IMR-90 (cell line): Measurements from ENCODE around the gene MRPL10. TPM values are rescaled to one million over a fixed set of nuclear protein-coding genes. Genes with fewer than 3 reads are reported as not detected.

Source experiments
- ATAC-seq: fragments of 200-7000 bp; cut with Tn5 transposase; 2 replicates; pipeline ENCODE4 v1.9.1; 2020; ENCODE audit warnings: low read depth, mild to moderate bottlenecking, moderate library complexity
- BruUV-seq: library from RNA; stranded (reverse); fragments of 400-500 nt; replicated peaks from 2 replicates; lab custom pipeline; 2021; lab: Mats Ljungman, UMichigan
- CTCF ChIA-PET: fragments of 300-600 bp; formaldehyde crosslinking; extraction: SDS; loops from one replicate; lab custom pipeline; 2021; ENCODE audit warnings: antibody characterized with exemption; lab: Yijun Ruan, JAX
- POLR2A ChIA-PET: fragments of 300-600 bp; sonication (Branson Sonifier 250); formaldehyde crosslinking; loops from one replicate; lab custom pipeline; 2022; ENCODE audit warnings: antibody characterized with exemption; ENCODE audit not compliant: unreplicated experiment; lab: Charles Lee
- DNase-seq: peaks from one replicate; pipeline ENCODE4 v3.0.0; 2013
- H2AFZ ChIP-seq: replicated peaks from 2 replicates; pipeline ENCODE3; 2013; ENCODE audit warnings: low read length, mild to moderate bottlenecking; ENCODE audit not compliant: poor library complexity
- H2AK5ac ChIP-seq: 2 replicates; pipeline ENCODE4 v1.6.1; 2013; ENCODE audit warnings: low read depth, low read length, inconsistent platforms
- H2AK9ac ChIP-seq: replicated peaks from 2 replicates; pipeline ENCODE3; 2013; ENCODE audit warnings: mild to moderate bottlenecking, low read depth, low read length, moderate library complexity; ENCODE audit not compliant: poor library complexity
- H2BK120ac ChIP-seq: 2 replicates; pipeline ENCODE4 v1.6.1; 2013; ENCODE audit warnings: low read depth, low read length, inconsistent platforms
- H2BK15ac ChIP-seq: 3 replicates; pipeline ENCODE4 v1.6.1; 2013; ENCODE audit warnings: low read depth, low read length, inconsistent platforms
- H2BK20ac ChIP-seq: 2 replicates; pipeline ENCODE4 v1.6.1; 2013; ENCODE audit warnings: low read depth, mild to moderate bottlenecking, inconsistent platforms, low read length, moderate library complexity
- H2BK5ac ChIP-seq: 2 replicates; pipeline ENCODE4 v1.6.1; 2013; ENCODE audit warnings: mild to moderate bottlenecking, low read depth, low read length, inconsistent platforms; ENCODE audit not compliant: poor library complexity, severe bottlenecking
- H3K14ac ChIP-seq: replicated peaks from 2 replicates; pipeline ENCODE4 v1.6.1; 2013; ENCODE audit warnings: low read depth, low read length, inconsistent platforms
- H3K18ac ChIP-seq: 2 replicates; pipeline ENCODE4 v1.6.1; 2013; ENCODE audit warnings: low read depth, low read length, control low read depth
- H3K23ac ChIP-seq: 2 replicates; pipeline ENCODE4 v1.6.1; 2013; ENCODE audit warnings: low read depth, low read length, inconsistent platforms
- H3K27ac ChIP-seq: 2 replicates; pipeline ENCODE4 v1.5.1; 2013; ENCODE audit warnings: mild to moderate bottlenecking, control low read depth, low read length; ENCODE audit not compliant: insufficient read depth
- H3K27me3 ChIP-seq: 2 replicates; pipeline ENCODE4 v1.6.1; 2013; ENCODE audit warnings: low read length; ENCODE audit not compliant: control insufficient read depth, insufficient read depth
- H3K36me3 ChIP-seq: 2 replicates; pipeline ENCODE4 v1.6.1; 2013; ENCODE audit warnings: low read length, mixed read lengths; ENCODE audit not compliant: control insufficient read depth, insufficient read depth
- H3K4ac ChIP-seq: 2 replicates; pipeline ENCODE4 v1.6.1; 2013; ENCODE audit warnings: low read depth, low read length, inconsistent platforms
- H3K4me1 ChIP-seq: 2 replicates; pipeline ENCODE4 v1.6.1; 2013; ENCODE audit warnings: low read length, mixed read lengths; ENCODE audit not compliant: control insufficient read depth, insufficient read depth
- H3K4me2 ChIP-seq: 2 replicates; pipeline ENCODE4 v1.6.1; 2013; ENCODE audit warnings: low read depth, mild to moderate bottlenecking, control low read depth, low read length, moderate library complexity
- H3K4me3 ChIP-seq: 2 replicates; pipeline ENCODE4 v1.5.1; 2013; ENCODE audit warnings: low read depth, mild to moderate bottlenecking, control low read depth, low read length, moderate library complexity; ENCODE audit not compliant: insufficient read depth
- H3K56ac ChIP-seq: 2 replicates; pipeline ENCODE4 v1.6.1; 2013; ENCODE audit warnings: low read length, inconsistent platforms; ENCODE audit not compliant: insufficient read depth; ENCODE audit errors: extremely low read depth
- H3K79me1 ChIP-seq, 2 experiments: 2 replicates each; pipeline ENCODE4 v1.6.1; 2013; ENCODE audit warnings: low read length in 2 of 2, inconsistent platforms in 1 of 2, low read depth in 1 of 2
- H3K9ac ChIP-seq: 2 replicates; pipeline ENCODE4 v1.6.1; 2013; ENCODE audit warnings: low read depth, low read length, control low read depth
- H3K9me1 ChIP-seq: 2 replicates; pipeline ENCODE4 v1.6.1; 2013; ENCODE audit warnings: low read length, inconsistent platforms; ENCODE audit not compliant: insufficient read depth
- H3K9me3 ChIP-seq: 2 replicates; pipeline ENCODE4 v1.6.1; 2013; ENCODE audit warnings: low read length; ENCODE audit not compliant: control insufficient read depth, insufficient read depth
- H4K20me1 ChIP-seq: 2 replicates; pipeline ENCODE4 v1.6.1; 2013; ENCODE audit warnings: low read length, inconsistent platforms; ENCODE audit not compliant: insufficient read depth
- H4K5ac ChIP-seq: 2 replicates; pipeline ENCODE4 v1.6.1; 2013; ENCODE audit warnings: mild to moderate bottlenecking, low read depth, low read length, control low read depth
- H4K8ac ChIP-seq, 2 experiments: 2 replicates each; pipeline ENCODE4 v1.6.1; 2013; ENCODE audit warnings: low read depth in 2 of 2, low read length in 2 of 2, control low read depth in 1 of 2, inconsistent platforms in 1 of 2
- H4K91ac ChIP-seq: 2 replicates; pipeline ENCODE4 v1.6.1; 2013; ENCODE audit warnings: low read depth, low read length, inconsistent platforms; ENCODE audit not compliant: insufficient read depth
- BHLHE40 ChIP-seq: fragments of 150-350 bp; IDR thresholded peaks from 2 replicates; pipeline ENCODE4 v1.6.1; 2016; ENCODE audit warnings: mild to moderate bottlenecking, low read depth, low read length
- CEBPB ChIP-seq: IDR thresholded peaks from 2 replicates; pipeline ENCODE4 v1.6.1; 2012; ENCODE audit warnings: low read depth, low read length, improper control_type of control experiment
- CHD1 ChIP-seq: IDR thresholded peaks from 2 replicates; pipeline ENCODE4 v1.6.1; 2012; ENCODE audit warnings: low read depth, low read length, improper control_type of control experiment
- FOS ChIP-seq: fragments of 150-350 bp; IDR thresholded peaks from 2 replicates; pipeline ENCODE4 v1.6.1; 2016; ENCODE audit warnings: low read depth, low read length
- MAFK ChIP-seq: IDR thresholded peaks from 2 replicates; pipeline ENCODE4 v1.6.1; 2012; ENCODE audit warnings: low read depth, low read length, improper control_type of control experiment
- MAZ ChIP-seq: IDR thresholded peaks from 2 replicates; pipeline ENCODE4 v1.6.1; 2012; ENCODE audit warnings: low read depth, mild to moderate bottlenecking, low read length, improper control_type of control experiment, moderate library complexity, borderline replicate concordance
- MXI1 ChIP-seq: IDR thresholded peaks from 2 replicates; pipeline ENCODE4 v1.6.1; 2012; ENCODE audit warnings: low read depth, mild to moderate bottlenecking, low read length, moderate library complexity, borderline replicate concordance
- NFE2L2 ChIP-seq: fragments of 150-350 bp; IDR thresholded peaks from 2 replicates; pipeline ENCODE4 v1.6.1; 2016; ENCODE audit warnings: low read depth, mild to moderate bottlenecking, low read length
- POLR2A ChIP-seq: IDR thresholded peaks from 2 replicates; pipeline ENCODE4 v1.6.1; 2012; ENCODE audit warnings: mild to moderate bottlenecking, low read depth, low read length
- RAD21 ChIP-seq: IDR thresholded peaks from 2 replicates; pipeline ENCODE4 v1.6.1; 2012; ENCODE audit warnings: low read length, improper control_type of control experiment
- RCOR1 ChIP-seq: IDR thresholded peaks from 2 replicates; pipeline ENCODE4 v1.6.1; 2012; ENCODE audit warnings: mild to moderate bottlenecking, low read length, improper control_type of control experiment; ENCODE audit not compliant: insufficient replicate concordance
- RFX5 ChIP-seq: IDR thresholded peaks from 2 replicates; pipeline ENCODE4 v1.8.0; 2012; ENCODE audit warnings: low read depth, mild to moderate bottlenecking, low read length, moderate library complexity
- SMC3 ChIP-seq: fragments of 150-350 bp; IDR thresholded peaks from 2 replicates; pipeline ENCODE4 v1.6.1; 2016; ENCODE audit warnings: low read depth, mild to moderate bottlenecking, antibody characterized with exemption, low read length, moderate library complexity
- WGBS, 2 experiments: methylation state at CpG; one replicate each; pipeline versions ENCODE4 v1.1.5 to v1.1.7; 2013; ENCODE audit warnings: missing lambda C conversion rate in 2 of 2; ENCODE audit not compliant: insufficient read length in 1 of 2; ENCODE audit errors: extremely low coverage in 2 of 2; 5-methylcytosine and 5-hydroxymethylcytosine counted together
- dilution Hi-C: fragments of 300-500 bp; cut with HindIII; formaldehyde crosslinking; loops from one replicate; pipeline ENCODE4 v1.14.3; 2018; ENCODE audit warnings: low sequenced_read_pairs; ENCODE audit not compliant: unreplicated experiment
- in situ Hi-C: fragments of 300-500 bp; cut with MboI; formaldehyde crosslinking; loops from 3 replicates; pipeline ENCODE4 v1.14.3; 2019; ENCODE audit warnings: low sequenced_read_pairs, inconsistent platforms, mixed read lengths
- intact Hi-C: fragments of 100-400 bp; cut with micrococcal nuclease; formaldehyde crosslinking; loops from 2 replicates; pipeline ENCODE4 v1.10.0; 2022
- polyA plus RNA-seq, 3 experiments: library from polyadenylated mRNA; depleted of rRNA; stranded (reverse); fragments of >200 nt; gene quantifications; 2 replicates each; pipeline ENCODE4 v1.2.3, GENCODE V29; 2012; ENCODE audit warnings: low replicate concordance in 1 of 3
- total RNA-seq: library from RNA; depleted of rRNA; stranded (reverse); fragments of >200 nt; gene quantifications from 2 replicates; pipeline ENCODE4 v1.2.3, GENCODE V29; 2012
- TF ChIP-seq, protein P1 (sequence below): fragments of 150-350 bp; IDR thresholded peaks from 2 replicates; pipeline ENCODE4 v1.6.1; 2016; ENCODE audit warnings: low read depth, mild to moderate bottlenecking, low read length, moderate library complexity, borderline replicate concordance
- TF ChIP-seq, protein P2 (sequence below): conservative IDR thresholded peaks from 2 replicates; pipeline ENCODE4 v1.5.1; 2012; ENCODE audit warnings: mild to moderate bottlenecking, low read depth, low read length, improper control_type of control experiment
- TF ChIP-seq, protein P3 (sequence below): fragments of 150-350 bp; IDR thresholded peaks from 2 replicates; pipeline ENCODE4 v1.6.1; 2017; ENCODE audit warnings: mild to moderate bottlenecking, antibody characterized with exemption, low read length, low read depth

MRPL10 gene
- total and polyA plus RNA-seq, 2 of the 4 experiments (the other 2 are of a cell fraction): 32.3 to 61.8 TPM

DNA sequence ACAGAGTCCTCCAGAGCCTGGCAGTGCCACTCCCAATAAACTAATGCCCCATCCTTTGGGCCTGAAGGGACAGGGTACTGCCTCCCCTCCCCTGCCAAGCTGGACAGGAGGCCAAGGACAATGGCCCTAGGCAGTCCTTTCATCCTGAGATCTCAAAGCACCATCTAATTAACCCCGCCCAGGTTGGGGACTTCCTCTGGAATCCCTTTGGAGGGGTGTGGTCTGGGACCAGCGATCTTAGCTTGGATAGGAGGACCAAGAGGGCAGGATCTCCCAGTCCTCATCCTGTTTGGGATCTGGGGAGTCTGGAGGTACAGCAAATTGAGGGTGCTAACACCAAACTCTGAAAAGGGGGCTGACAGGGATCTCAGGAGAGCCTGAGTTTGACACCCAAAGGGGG, 37.8 kb upstream of the MRPL10 start:
- H3K27ac ChIP-seq: no peak overlapping the region
- H4K5ac ChIP-seq: no peak overlapping the region
- H3K4me3 ChIP-seq: no peak overlapping the region
- no CpG with 5 or more reads among the region's 2 CpGs for WGBS, 2 experiments
- H3K18ac ChIP-seq: no peak overlapping the region
- H3K9me3 ChIP-seq: no peaks in the 10 kb centered on the region
- no peak for DNase-seq
- no TSS peak for BruUV-seq
- H2BK120ac ChIP-seq: 0 out of 2 replicates have a peak overlapping the region, but pooled peaks have one; percentile 8
- dilution Hi-C loops (no loop called here), intact Hi-C loops (no loop called here), in situ Hi-C loops (no loop called here)
- peaks cover 2% of the 10 kb centered on the region; the same call in 1 of the 2 replicates for H3K4me1 ChIP-seq
- no peak overlapping the region for H4K91ac ChIP-seq
- no peak overlapping the region for H2BK20ac ChIP-seq
- H2AFZ ChIP-seq: no peak overlapping the region
- no peak overlapping the region for H3K23ac ChIP-seq
- no peak overlapping the region for H3K4ac ChIP-seq
- ATAC-seq: no peak
- no peaks in the 10 kb centered on the region for H4K20me1 ChIP-seq
- no peak overlapping the region for H3K56ac ChIP-seq
- ChIA-PET CTCF (no interaction called here), POLR2A (no interaction called here)
- H2BK5ac ChIP-seq: no peak overlapping the region
- no peak overlapping the region for H4K8ac ChIP-seq
- no peak for TF ChIP-seq RFX5
- TF ChIP-seq FOS: no peak
- no peak for TF ChIP-seq CHD1
- no peak for TF ChIP-seq MAFK
- no peak for TF ChIP-seq NFE2L2
- no peak for TF ChIP-seq MAZ
- no peak for TF ChIP-seq SMC3
- no peak for TF ChIP-seq POLR2A
- TF ChIP-seq MXI1: no peak
- no peak for TF ChIP-seq BHLHE40
- no peak for TF ChIP-seq RCOR1
- TF ChIP-seq, protein P1, sequence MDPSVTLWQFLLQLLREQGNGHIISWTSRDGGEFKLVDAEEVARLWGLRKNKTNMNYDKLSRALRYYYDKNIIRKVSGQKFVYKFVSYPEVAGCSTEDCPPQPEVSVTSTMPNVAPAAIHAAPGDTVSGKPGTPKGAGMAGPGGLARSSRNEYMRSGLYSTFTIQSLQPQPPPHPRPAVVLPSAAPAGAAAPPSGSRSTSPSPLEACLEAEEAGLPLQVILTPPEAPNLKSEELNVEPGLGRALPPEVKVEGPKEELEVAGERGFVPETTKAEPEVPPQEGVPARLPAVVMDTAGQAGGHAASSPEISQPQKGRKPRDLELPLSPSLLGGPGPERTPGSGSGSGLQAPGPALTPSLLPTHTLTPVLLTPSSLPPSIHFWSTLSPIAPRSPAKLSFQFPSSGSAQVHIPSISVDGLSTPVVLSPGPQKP: no peak
- TF ChIP-seq, protein P2, sequence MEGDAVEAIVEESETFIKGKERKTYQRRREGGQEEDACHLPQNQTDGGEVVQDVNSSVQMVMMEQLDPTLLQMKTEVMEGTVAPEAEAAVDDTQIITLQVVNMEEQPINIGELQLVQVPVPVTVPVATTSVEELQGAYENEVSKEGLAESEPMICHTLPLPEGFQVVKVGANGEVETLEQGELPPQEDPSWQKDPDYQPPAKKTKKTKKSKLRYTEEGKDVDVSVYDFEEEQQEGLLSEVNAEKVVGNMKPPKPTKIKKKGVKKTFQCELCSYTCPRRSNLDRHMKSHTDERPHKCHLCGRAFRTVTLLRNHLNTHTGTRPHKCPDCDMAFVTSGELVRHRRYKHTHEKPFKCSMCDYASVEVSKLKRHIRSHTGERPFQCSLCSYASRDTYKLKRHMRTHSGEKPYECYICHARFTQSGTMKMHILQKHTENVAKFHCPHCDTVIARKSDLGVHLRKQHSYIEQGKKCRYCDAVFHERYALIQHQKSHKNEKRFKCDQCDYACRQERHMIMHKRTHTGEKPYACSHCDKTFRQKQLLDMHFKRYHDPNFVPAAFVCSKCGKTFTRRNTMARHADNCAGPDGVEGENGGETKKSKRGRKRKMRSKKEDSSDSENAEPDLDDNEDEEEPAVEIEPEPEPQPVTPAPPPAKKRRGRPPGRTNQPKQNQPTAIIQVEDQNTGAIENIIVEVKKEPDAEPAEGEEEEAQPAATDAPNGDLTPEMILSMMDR: no peak
- no peak for TF ChIP-seq CEBPB
- TF ChIP-seq, protein P3, sequence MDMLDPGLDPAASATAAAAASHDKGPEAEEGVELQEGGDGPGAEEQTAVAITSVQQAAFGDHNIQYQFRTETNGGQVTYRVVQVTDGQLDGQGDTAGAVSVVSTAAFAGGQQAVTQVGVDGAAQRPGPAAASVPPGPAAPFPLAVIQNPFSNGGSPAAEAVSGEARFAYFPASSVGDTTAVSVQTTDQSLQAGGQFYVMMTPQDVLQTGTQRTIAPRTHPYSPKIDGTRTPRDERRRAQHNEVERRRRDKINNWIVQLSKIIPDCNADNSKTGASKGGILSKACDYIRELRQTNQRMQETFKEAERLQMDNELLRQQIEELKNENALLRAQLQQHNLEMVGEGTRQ: no peak
- no peak for TF ChIP-seq RAD21
- H3K27me3 ChIP-seq: peaks cover 50% of the 10 kb centered on the region
- no peaks in the 10 kb centered on the region for H3K9me1 ChIP-seq
- no peaks in the 10 kb centered on the region for H3K36me3 ChIP-seq
- H3K14ac ChIP-seq: no peak overlapping the region
- no peaks in the 10 kb centered on the region for H3K79me1 ChIP-seq
- no peak overlapping the region for H2AK9ac ChIP-seq
- no peak overlapping the region for H2AK5ac ChIP-seq
- H3K4me2 ChIP-seq: no peak overlapping the region
- no peak overlapping the region for H2BK15ac ChIP-seq
- no peak overlapping the region for H3K9ac ChIP-seq
